Inflammatory macrophage (primary cell): Measurements from ENCODE around the gene PLK2.

ENCODE experiments used
- DNase-seq, 2 donors: peaks; one replicate each; pipeline ENCODE4 v3.0.0-alpha.2; 2020 to 2022

Gene PLK2

GRCh38 chr5:58447226-58447625, 12.7 kb downstream of the PLK2 start:
- DNase-seq: no peak

GRCh38 chr5:58446024-58446423, 13.9 kb downstream of the PLK2 start:
- no peak for DNase-seq

DNA sequence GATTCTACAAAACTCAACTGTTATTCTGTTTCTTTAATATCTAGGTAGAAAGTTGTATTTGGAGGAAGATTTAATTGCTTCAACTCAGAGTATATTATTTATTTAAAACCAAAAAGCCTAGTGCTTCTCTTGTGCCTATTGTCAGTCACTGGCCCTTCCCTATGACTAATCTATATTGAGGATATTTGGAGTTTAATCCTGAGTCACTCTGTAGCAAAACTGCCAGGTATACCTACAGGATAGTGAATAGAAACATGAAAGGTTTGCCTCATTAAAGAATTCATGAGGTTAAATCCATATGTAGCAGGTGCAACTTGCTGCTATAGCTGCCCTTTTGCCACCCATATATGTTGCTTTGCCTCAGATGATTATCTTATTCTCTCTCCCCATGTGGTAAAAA, 15.1 kb downstream of the PLK2 start:
- no peak for DNase-seq

- DNase-seq: no peak
These were observed 18.9 kb downstream of the PLK2 start for GRCh38 chr5:58440901-58441460.

DNA sequence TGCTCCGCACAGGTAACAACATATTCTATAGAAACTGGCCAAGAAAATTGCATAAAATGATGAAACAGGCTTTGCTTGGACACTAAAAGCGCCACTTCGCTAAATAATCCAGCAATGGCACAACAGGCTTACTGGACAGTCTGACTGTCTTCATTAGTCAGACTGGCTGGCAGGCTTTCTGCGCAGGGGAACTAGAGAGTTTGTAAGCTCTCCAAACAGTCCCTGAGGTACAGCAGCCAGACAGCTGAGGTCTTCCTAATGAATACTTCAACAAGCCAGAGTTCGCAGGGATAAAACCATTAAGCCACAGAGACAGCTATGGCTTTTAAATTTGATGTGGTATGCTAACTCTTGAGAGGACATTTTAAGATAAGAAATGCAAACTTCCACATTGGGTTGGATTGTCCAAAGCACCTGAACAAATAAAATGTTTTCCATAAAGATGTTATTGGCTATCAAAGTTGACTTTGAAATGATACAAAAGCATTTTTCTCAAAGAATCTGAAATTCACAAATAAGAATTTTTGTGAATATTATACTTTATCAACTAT, 20.7 kb downstream of the PLK2 start:
- DNase-seq: no peak

- DNase-seq: no peak
These were observed 22.2 kb downstream of the PLK2 start for GRCh38 chr5:58437661-58438060.

GRCh38 chr5:58431832-58432231, 28.1 kb downstream of the PLK2 start:
- no peak for DNase-seq

DNA sequence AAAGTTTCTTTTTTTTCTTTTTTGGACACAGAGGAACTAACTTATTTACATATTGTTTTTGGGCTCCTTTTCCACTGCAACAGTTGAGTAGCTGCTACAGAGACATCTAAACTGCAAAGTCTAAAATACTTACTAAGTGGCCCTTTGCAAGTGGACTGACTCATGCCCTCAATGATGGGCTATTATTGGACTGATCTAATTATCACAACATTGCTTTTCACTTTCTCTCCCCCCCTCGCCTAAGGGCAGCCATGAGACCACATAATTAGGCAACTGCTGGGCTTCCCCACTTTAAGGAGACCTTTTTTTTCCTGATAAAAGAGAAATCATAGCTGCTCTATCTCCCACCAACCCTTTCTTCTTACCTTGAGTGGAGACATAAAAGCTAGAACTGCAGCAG, 47.0 kb downstream of the PLK2 start:
- DNase-seq: peak; percentile 0 to 11

GRCh38 chr5:58412081-58412480, 47.8 kb downstream of the PLK2 start:
- DNase-seq: no peak

GRCh38 chr5:58411372-58411771, 48.5 kb downstream of the PLK2 start:
- DNase-seq: no peak

DNA sequence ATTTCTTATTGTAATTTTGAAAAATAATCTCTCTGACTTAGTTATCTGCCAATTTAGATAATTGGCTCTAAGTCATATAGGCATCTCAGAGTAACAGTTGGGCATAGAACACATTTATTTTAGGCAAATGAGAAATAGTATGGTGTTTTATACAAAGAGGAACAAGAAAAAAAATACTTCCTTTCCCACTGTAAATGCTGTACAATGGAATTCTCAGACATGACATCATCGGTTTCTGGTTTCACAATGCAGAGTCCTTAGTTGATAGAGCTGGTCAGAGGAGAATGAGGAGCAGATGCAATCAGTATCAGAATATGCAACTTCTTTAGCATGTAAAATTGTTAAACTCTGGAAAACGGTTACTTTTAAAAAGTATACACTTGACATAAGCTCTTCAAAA, 49.4 kb downstream of the PLK2 start:
- peak; percentile 85 to 92 for DNase-seq

GRCh38 chr5:58407042-58407719, 52.7 kb downstream of the PLK2 start:
- DNase-seq: no peak

DNA sequence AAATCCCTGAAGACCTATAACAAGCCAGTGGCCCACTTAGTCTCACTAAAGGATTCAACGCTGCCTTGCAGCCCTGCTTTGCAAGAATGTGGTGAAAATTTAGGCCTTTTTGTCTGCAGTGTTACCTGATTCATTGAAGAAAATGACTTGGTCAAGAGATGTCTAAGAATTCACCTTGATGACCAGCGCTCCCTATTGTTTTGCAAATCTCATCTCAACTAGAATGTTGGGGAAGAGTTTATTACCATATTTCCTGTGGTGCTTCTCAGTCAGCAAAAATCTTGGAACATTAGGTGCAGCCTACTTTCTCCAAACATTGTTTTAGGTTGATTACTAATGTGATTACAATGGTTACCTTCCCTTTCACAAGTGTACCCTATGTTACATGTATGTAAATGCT, 53.5 kb downstream of the PLK2 start:
- DNase-seq: no peak

DNA sequence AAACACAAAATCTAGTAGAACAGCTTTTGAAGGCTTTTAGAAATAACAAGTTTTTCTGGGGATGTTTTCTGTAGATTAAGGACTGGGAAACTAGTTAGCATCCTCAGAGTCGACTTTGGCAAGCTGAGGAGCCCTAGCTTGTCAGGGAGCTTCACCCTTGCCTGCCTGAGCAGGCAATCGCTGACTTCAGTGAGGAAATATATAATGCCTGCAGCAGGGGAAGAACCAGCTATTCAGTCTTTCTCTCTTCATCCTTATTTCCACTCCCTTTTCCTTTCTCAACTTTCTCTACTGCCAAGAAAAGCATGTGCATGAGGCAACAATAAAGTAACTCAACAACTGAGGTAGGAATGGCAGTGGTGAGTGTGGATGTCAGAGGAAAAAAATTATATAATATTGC, 54.7 kb downstream of the PLK2 start:
- no peak for DNase-seq

GRCh38 chr5:58404734-58405133, 55.2 kb downstream of the PLK2 start:
- no peak for DNase-seq
